Suppressor macrophage (primary cell): Measurements from ENCODE around the gene CLDN5.
A peak's percentile ranks its signal among the peaks of the same experiment; 100 is the strongest.
"Not testable (repeated sequence)": the region's sequence is repeated elsewhere in the genome, so short reads cannot be mapped to it uniquely, and the experiment has no call there.

Experiments used
- DNase-seq, 4 experiments: peaks; one replicate each; pipeline ENCODE4 v3.0.0-alpha.2; 2020 to 2022

The CLDN5 gene

DNA sequence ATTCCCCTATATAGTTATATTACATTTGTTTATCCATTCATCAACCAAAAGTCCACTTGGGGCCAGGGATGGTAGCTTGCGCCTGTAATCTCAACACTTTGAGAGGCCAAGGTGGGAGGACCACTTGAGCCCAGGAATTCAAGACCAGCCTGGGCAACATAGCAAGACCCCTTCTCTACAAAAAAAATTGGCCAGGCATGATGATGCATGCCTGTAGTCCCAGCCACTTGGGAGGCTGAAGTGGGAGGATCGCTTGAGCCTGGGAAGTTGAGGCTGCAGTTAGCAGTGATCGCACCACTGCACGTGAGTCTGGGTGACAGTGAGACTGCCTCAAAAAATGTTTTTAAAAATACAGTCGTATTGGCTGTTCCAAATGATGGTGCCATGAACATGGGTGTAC lies 24.2 kb upstream of the CLDN5 start:
- DNase-seq = not testable (repeated sequence)

DNA sequence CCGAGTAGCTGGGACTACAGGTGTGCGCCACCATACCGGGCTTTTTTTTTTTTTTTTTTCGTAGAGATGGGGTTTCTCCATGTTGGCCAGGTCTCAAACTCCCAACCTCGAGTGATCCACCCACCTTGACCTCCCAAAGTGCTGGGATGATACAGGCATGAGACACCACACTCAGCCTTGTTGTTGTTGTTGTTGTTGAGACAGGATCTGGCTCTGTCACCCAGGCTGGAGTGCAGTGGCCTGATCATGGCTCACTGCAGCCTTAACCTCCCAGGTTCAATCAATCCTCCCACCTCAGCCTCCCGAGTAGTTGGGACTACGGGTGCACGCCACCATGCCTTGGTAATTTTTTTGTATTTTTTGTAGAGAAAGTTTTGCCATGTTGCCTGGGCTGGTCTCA lies 23.4 kb upstream of the CLDN5 start:
- DNase-seq = no peak

DNA sequence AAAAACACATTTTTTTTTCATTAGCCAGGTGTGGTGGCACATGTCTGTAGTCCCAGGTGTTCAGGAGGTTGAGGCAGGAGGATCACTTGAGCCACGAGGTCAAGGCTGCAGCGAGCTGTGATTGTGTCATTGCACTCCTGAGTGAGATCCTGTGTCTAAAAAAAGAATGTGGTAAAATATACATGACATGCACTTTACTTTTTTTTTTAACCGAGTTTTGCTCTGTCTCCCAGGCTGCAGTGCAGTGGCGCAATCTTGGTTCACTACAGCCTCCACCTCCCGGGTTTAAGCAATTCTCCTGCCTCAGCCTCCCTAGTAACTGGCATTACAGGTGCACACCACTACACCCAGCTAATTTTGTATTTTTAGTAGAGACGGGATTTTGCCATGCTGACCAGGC lies 22.5 kb upstream of the CLDN5 start:
- no peak for DNase-seq

DNA sequence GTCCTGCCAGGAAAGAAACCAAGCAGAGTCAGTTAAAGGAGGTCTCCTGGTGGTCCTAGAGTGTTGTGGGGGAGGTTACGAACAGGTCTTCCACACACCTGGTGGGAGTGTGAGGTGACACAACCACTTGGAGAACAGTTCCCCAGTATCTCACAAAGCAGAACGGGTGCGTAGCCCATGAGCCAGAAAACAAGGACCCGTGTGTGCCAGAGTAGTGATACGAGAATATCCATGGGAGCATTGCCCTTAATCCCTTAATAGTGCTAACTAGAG lies 21.7 kb upstream of the CLDN5 start:
- DNase-seq = no peak

DNA sequence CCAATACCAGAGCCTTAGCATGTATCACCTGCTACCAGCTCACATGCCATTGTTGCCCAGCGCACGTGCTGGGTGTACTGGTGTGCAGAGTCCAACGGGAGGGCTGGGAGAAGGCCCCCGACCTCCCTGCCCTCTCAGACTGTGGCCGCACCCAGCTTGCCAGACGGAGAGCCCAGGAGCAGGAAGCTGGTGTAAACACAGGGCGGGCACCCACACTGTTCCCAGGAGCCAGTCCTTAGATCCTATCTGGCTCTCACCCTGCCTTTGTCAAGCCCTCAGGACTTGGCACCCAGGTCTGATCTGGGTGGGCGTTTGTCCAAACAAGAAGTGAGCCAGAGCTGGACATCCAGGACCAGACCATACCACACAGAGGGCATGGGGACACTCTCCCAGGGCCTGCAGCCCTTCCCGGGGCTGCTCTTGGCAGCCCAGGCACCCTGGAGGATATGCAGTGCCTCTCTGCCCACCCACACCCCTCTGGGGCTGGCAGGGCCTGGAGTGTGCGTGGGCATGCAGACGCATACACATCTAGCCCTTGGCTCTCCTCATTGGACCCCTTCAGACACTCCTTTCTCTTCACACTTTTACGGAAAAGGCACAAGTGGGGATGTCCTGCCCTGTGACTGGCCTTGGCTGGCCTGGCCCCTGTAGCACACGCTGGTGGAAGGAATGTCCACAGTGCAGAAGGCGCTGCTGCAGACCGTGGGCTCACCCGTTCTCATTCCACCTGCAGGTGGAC lies 19.9 kb upstream of the CLDN5 start:
- no peak for DNase-seq

DNA sequence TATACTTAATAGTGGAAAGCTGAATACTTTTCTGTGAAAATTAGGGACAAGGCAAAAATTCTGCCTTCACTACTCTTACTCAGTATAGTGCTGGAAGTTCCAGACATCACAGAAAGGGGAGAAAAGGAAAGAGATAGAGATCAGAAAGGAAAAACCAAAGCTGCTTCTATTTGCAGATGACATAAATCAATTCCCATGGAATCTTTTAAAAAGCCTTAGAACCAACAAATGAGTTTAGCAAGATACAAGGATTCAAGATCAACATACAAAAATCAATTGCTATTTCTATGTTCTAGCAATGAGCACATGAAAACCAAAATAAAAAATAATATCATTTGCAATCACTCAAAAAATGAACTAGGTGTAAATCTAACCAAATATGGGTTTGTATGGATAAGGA lies 16.2 kb upstream of the CLDN5 start:
- DNase-seq = no peak

DNA sequence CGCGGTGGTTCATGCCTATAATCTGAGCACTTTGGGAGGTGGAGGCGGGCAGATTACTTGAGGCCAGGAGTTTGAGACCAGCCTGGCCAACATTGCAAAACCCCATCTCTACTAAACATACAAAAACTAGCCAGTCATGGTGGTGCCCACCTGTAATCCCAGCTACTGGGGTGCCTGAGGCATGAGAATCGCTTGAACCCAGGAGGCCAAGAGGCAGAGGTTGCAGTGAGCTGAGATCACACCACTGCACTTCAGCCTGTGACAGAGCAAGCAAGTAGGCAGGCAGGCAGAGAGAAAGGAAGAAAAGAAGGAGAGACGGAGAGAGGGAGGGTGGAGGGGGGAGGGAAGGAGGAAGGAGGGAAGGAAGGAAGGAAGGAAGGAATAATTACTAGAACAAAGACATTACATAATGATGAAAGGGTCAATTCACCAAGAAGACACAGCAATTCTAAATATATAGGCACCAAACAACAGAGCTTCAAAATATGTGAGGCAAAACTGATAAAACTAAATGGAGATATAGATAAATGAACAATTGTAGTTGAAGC lies 13.8 kb upstream of the CLDN5 start:
- no peak for DNase-seq

DNA sequence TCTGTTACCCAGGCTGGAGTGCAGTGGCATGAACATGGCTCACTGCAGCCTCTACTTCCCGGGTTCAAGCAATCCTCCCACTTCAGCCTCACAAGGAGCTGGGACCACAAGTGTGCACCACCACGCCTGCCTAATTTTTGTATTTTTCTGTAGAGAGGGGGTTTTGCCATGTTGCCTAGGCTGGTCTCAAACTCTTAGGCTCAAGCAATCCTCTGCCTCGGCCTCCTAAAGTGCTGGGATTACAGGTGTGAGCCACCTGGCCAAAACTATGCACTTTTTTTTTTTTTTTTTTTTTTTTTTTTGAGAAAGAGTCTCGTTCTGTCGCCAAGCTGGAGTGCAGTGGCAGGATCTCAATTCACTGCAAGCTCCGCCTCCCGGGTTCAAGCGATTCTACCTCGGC lies 12.4 kb upstream of the CLDN5 start:
- no peak for DNase-seq

DNA sequence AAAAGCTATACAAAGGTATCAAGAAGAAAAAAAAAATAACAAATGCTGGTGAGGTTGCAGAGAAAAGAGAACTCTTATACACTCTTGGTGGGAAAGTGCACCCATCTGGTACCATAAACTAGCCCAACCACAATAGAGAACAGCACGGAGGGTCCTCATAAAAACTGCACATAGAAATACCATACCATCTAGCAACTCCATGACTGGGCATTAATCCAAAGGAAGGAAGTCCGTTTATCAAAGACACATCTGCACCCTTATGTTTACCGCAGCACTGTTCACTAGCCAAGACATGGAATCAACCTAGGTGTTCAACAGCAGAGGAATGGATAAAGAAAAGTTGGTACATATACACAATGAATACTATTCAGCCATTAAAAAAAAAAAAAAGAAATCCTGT lies 10.8 kb upstream of the CLDN5 start:
- DNase-seq = no peak

DNA sequence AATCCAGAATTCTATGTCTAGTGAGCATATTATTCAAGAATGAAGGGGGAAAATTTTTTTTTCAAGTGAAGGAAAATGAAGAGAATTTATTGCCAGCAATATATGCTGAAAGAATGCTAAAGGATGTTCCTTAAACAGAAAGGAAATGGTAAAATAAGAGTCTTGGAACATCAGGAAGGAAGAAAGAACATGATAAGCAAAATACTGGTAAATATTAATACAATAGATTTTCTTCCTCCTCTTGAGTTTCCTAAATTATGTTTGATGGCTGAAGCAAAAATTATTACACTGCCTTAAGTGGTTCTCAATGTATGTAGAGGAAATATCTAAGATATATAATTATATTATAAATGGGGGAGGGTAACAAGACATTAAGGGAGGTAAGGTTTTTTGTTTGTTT lies 9.6 kb upstream of the CLDN5 start:
- DNase-seq = no peak

DNA sequence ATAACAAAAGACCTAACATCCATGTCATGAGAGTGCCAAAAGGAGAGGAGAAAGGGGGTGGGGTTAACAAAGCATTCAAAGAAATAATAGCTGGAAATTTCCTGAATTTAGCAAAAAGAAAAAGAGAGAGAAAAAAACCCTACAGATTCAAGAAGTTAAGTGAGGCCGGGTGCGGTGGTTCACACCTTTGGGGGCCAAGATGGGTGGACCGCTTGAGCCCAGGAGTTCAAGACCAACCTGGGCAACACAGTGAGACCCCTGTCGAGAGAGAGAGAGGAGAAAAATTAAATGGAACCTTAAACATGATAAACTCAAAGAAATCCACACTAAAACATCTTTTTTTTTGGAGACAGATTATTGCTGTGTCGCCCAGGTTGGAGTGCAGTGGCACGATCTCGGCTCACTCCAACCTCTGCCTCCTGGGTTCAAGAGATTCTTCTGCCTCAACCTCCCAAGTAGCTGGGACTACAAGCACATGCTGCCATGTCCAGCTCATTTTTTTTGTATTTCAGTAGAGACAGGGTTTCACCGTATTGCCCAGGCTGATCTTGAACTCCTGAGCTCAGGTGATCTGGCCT lies 8.9 kb upstream of the CLDN5 start:
- DNase-seq = no peak

DNA sequence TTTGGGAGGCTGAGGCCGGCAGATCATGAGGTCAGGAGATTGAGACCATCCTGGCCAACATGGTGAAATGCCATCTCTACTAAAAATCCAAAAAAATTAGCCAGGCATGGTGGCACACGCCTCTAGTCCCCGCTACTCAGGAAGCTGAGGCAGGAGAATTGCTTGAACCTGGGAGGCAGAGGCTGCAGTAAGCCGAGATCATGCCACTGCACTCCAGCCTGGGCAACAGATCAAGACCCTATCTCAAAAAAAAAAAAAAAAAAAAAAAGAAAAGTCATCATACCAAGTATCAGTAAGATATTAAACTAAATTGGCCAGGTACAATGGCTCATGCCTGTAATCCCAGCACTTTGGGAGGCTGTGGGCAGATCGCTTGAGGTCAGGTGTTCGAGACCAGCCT lies 7.1 kb upstream of the CLDN5 start:
- DNase-seq = not testable (repeated sequence)

DNA sequence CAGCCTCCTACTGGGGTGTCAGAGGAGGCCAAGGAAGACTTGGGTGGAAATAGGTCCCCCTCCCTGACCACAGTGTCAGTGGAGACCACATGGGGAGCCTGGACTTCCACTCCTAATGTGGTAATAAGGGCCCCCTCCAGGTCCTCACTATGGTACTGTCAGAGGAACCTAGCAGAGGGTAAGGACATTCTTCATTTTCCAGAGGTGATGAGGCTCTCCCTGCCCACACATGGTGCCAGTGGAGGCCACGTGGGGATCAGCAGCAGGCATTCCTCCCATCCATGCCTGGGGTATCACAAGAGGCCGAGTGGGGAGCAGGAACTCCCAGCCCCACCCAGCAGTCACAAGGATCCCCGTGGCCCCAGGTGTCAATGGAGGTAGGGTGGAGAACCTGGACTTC lies 6.5 kb upstream of the CLDN5 start:
- no peak for DNase-seq

DNA sequence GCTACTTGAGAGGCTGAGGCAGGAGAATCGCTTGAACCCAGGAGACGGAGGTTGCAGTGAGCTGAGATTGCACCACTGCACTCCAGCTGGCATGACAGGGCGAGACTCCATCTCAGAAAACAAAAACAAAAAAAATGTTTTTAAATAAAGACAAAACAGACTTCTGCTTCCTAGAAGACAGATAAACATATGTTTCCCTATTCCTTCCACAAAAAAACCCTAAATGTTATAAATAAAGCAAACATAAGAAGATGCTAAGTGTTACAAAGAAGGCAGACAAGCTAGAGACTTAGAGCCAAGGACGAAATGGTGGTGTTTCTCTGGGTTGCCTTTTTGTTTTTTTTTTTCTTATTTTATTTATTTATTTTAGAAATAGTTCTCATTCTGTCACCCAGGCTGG lies 5.6 kb upstream of the CLDN5 start:
- no peak for DNase-seq

DNA sequence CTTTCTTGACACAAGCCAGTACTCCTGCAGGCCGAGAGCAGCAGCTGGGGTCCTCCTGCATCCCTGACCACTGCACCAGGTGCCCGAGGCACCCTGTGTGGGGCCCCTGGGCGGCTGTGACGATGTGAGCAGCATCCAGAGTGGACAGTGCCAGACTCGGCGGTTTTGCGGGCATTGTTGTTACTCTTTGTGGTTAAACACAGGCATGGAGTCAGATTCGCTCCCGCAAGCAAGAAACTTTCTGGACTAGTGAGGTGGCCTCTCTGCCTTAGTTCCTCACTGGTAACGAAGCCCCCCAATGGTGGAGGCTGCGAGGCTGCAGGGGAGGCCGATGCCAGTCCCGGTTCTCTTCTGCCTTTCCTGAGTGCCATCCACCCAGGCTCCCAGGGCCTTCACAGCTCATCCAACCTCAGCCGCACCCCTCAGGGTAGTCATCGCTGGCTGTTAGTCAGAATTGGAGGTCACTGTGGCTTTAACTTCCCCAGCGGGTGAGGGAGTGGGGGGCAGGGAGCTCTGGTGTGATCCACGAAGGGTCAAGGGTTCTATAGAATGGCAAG lies 3.7 kb upstream of the CLDN5 start:
- DNase-seq = no peak

DNA sequence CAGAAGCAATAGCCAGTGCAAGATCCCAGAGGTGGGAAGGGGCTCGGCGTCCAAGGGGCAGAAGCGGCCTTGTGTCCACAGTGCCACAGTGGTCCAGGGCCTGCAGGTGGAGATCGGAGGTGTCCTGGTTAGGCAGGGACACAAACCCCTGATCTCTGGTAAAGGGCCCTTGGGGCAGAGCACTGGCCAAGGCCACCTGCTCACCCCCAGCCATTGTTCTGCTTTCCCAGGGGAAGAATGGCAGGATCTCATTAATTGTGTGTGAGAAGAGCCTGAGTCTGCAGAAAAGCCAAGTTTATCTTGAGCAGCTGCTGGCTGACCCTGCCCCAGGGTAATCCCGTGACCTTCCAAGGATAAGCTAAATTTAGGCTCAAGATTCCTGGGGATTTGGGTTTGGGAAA lies 3.1 kb upstream of the CLDN5 start:
- DNase-seq = no peak

DNA sequence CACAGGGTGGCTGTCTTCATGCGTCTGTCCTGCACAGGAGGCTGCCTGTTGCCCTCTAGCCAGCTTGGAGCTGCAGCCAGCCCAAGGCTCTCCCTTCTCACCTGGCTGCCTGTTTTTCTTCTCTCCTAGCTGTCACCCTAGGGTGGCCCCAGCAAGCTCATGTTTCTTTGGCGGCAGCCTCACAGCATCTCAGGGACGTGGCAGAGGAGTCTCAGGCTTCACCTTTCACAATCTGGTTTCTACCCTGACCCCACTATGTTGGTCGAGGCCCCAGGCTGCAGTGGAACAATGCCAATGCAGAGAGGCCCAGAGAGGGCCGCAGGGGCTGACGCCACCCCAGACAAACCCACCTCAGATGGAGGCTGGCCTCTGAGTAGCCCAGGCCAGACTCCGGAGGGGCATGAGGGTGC lies 2.5 kb upstream of the CLDN5 start:
- no peak for DNase-seq

DNA sequence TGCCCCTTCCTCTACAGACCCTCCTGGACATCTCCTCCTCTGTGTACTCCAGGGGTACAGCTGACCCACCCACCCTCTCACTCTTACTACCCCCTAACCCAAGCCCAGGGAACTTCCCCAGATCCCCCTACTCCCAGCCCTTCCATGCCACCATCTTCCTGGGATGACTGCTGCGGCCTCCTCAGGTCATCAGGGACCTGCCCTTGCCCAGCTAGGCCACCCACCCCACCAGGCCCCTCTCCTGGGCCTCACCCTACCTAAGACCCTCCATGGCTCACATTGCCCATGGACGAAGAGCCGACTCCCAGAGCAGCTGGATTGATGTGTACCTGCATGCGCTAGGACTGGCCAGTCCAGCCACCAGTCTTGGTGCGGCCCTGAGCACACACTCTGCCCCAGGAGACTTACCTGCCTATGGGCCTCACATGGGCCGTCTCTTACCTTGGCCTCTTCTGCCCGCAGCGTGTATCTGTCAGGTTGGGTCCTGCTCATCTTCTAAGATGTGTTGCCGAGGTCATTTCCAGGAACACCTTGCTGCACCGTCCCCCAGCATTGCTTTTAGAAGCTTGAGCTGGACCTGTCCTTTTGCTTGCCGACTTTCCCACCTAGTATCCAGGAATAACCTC lies 2.0 kb upstream of the CLDN5 start:
- no peak for DNase-seq

DNA sequence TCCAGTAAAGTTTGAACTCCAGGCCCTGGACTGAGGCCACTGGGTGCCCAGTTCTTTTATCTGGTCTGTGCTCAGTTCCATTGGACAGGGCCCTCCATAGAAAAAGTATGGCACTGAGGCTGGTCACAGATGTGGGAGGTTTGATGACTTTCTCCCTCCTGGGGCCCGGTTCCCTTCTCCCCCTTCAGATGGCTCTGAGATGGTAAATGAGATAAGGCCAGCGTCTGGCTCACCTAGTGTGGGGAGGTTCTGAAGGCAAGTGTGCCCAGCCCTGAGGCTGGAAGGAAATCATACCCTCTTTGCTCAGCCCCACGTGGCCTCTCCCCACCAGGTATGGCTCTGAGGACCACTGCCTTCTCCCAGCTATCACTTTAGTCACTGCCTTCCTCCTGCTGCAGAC lies 1.5 kb upstream of the CLDN5 start:
- no peak for DNase-seq

DNA sequence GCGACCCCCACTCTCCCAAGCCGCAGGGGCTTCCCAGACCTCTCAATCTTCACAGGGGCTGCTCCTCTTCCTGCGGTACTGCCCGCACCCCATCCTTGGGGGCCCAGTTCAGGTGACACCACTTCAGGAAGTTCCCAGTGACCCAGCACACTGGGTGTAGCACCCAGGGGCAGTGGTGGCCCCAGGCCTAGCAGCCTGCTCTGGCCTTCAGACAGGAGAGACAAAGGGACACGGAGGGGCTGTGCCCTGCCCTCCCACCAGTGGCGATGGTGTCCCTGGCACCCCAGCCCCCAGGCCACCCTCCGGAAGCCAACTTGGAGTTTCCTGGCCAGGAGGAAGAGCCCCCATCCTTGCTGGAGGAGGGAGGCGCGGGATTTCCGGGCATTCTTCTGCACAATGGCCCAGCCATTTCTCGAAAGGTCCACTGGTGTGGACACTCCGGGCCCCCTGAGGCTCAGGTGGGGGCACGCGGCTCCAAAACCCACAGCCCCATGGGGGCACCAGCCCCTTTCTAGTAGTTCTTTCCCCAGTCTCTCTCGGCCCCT lies 978 bp upstream of the CLDN5 start:
- no peak for DNase-seq

DNA sequence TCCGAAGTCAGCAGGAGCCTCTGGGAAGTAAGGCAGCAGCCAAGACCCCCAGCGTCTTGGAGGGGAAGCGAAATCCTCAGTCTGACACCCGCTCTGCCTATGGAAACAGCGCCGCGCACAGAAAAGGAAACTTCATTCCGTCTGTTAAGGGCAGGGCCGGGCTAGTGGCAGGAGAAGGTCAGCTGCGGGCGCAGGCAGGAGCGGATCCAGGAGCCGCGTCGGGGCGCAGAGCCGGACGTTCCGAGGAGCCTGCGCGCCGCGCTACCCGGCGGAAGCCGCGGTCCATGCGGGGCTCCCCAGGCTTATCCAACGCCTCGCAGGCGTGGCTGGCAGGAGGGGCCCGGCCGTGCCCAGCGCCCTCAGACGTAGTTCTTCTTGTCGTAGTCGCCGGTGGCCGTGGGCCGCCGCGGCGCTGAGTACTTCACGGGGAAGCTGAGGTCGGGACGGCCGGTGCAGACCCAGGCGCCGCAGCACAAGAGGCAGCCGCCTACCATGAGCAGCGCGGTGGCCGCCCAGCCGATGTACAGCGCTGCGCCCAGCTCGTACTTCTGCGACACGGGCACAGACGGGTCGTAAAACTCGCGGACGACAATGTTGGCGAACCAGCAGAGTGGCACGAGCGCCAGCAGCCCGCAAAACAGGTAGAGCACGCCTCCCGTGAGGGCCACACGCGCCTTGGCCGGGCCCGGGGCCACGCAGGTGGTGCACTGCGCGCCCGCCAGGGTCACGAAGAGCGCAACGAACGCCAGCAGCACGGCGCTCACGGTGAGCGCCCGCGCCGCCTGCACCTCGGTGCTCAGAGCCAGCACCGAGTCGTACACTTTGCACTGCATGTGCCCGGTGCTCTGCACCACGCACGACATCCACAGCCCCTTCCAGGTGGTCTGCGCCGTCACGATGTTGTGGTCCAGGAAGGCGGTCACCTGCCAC lies 705 bp downstream of the CLDN5 start:
- peak; percentile 5 to 46 (median 18) for DNase-seq

DNA sequence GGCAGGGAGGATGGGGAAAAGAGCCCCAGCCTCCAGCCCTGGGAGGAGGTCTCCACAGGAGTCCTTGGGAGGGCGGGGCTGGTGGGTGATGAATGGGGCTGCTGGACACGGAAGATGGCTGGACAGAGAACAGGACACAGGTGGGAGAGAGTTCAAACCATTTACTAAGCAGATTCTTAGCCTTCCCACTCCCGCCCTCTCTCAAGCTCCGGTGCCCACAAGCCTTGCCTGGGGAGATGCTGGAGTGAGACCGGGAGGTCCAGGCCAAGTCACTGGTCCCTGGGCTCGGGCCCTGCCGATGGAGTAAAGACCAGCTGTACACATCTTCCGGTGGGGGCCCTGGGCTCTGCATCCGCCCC lies 1.4 kb downstream of the CLDN5 start:
- DNase-seq = no peak
